Left colon (tissue), 2 donors: ENCODE measurements around the gene HTR2A. TPM values are rescaled to one million over a fixed set of nuclear protein-coding genes. Genes with fewer than 3 reads are reported as not detected.
A peak's percentile ranks its signal among the peaks of the same experiment; 100 is the strongest.

Experiments
- ATAC-seq: fragments of 200-7000 bp; cut with Tn5 transposase; one replicate; pipeline ENCODE4 v1.9.1; 2020; ENCODE audit warnings: mild to moderate bottlenecking, moderate library complexity
- DNase-seq, 2 donors: peaks; one replicate each; pipeline ENCODE4 v3.0.0-alpha.2; 2020
- intact Hi-C, 2 donors: fragments of 100-400 bp; cut with DNase I in 1 of 2; cut with micrococcal nuclease in 1 of 2; formaldehyde crosslinking; loops; one replicate each; pipeline versions ENCODE4 v1.11.2 to v1.14.0; 2022; cut with DNase I, micrococcal nuclease
- total RNA-seq, 2 donors: library from RNA; stranded (reverse); fragmentation: NEBNext Ultra II Directional; extraction: Animal tissue kit (Norgen Biotek cat#: 25700); gene quantifications; one replicate each; pipeline ENCODE4 v1.2.1, GENCODE V29; 2021
- donor health status: DM: no; HTN: no; CAD: no.
- donor health status: DM: yes; HTN: yes; CAD: no.

The HTR2A gene
- total RNA-seq, 2 donors from 2014 or later: 1.0 TPM; not detected in 1

DNA sequence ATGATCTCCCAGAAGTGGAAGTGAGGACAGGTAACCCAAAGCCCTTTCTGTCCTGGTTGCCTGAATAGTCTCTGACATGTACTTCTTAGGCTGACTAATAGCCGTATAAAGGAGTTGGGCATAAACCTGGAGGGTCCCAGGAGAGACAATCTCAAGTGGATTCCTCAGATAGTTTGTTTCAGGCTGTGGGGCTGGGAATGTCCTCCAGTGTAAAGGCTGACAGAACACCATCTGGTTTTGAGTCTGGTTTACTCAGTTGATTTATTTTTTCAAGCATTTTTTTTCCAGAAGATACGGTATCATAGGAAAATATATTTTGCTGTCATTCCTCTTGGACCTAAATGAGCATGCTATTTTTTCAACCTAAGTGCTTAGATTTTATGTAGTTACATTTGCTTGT, 15.2 kb downstream of the HTR2A start:
- DNase-seq: no peak
- ATAC-seq: no peak
- intact Hi-C loops: no loop called here

DNA sequence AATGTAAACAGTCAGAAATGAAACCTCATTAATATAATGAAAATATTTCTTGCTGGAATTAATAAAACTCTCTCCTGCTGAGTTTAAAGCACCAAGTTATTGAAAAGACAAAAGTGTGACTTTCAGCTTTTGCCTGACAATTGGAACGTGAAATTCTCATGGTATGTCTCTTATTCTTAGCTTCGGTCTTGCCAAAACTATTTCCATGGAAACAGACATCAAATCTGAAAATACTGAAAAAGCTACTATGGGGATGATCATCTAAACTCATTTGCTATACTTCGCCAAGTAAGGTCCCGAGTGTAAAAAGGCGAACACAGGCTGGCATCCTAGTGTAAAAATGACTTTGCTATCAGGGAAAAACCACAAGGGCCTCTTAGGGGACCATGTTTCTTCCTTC, 22.8 kb downstream of the HTR2A start:
- DNase-seq (no peak), ATAC-seq (no peak)
- intact Hi-C loops: no loop called here

DNA sequence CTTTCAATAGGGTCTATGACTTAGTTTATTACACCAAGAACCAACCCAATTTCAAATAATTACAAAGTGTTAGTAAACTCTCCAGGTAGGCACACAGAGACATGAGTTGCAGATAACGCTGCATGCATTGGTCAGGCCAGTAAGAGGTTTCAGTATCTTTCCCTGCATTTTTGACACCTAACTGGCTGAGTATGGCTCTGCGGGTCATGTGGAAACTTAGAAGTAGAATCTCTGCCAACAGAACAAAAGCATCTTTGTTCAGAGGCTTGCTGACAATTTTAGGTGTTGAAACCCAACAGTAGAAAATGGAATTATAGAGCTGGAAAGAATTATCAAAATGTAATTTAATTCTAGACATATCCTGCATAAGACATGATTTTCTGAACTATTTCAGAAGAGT, 25.3 kb downstream of the HTR2A start:
- ATAC-seq (no peak), DNase-seq (no peak)
- intact Hi-C loops: no loop called here

DNA sequence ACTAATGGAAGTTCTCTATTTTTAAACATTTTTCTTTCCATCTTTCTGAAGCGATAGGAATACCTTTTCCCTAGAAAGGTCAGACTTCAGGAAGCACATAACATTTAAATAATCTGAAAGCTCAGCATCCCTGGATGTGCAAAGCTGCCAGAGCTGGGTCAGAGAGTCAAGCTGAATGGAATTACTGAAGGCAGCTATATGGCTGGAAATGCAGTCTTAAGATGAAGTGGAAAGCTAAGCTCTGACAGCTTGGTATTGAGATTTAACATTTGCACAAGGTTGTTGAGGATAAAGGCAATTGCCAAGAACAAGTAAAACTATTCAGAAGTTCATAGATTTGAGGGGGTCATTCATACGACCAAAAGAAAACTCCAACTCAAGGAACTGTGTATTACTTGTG, 28.8 kb downstream of the HTR2A start:
- intact Hi-C loops: no loop called here
- ATAC-seq (no peak), DNase-seq (no peak)

DNA sequence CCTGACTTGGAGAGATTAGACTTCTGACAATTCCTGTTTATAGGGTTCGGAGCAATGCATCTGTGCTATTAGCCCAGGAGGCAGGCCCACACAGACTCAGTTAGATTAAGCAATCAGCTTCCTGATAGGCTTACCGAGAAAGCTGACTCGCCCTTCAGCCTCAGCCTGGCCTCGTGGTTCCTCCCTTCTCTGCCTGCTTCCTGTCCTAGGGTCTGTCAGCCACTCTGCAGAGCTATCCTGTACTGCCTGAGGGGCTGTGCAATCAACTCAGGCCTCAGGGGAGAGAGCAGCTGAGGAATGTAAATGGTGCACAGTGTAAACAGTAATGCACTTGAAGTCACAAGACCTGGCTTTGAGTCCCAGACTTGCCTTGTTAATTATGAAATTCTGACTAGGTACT, 30.7 kb downstream of the HTR2A start:
- ATAC-seq: peak; percentile 70

DNA sequence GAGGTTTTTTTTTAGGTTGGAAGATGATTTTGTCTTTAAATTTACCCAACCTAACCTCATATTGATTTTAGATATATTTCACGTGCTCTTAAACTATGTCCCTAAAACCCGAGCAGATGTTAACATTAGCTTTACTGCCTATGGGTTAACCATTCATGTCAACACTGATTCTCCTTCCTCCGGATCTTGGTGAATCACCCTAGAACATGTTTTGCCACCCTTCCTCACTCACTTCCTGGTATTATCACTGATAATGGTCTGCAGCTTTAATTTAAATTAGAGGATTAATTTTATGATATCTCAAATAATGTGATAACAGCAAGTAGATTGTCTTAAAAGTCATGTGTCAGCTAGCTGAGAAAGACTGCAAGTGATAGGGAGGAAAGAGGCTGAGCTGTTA, 31.9 kb downstream of the HTR2A start:
- DNase-seq: no peak
- intact Hi-C loops: no loop called here
- no peak for ATAC-seq

More for the DNA sequence above, 30.7 kb downstream of the HTR2A start:
- peak; percentile 15 to 32 for DNase-seq
- intact Hi-C loops: no loop called here

DNA sequence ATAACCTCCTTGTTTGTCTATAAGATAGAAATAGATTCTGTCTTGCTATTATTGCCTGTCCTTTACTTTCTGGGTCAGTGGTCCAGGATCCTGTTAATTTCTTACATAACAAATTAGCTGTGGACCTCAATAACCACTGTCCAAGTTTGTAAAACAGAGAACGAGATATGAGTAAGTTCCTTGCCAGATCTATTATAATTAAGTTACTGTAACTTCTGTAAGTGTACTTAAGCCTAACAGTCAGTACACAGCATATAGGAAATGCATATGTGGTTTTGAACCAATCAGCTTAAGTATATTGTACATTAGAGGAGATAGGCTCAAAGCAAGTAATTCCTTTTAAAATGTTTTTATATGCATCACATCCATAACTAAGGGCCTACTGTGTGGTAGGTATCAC, 34.9 kb downstream of the HTR2A start:
- DNase-seq: no peak
- no peak for ATAC-seq
- intact Hi-C loops: no loop called here

DNA sequence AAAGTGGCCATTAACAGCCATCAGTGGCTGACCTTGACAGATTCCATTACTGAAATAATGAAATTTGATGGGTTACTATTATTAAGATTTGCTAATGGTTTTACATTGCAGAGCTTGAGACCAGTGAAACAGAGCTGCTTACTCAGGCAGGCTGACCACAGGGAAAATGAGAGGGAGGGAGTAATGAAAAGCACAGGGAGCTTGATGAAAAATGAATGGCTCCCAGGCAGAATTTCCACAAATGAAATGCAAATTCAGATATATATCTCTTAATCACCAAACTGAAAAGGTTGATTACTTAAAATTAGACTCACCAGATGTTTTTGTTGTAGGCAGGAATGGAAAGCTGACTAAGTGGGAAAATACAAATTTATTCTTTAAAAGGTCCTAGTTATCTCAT, 36.1 kb downstream of the HTR2A start:
- intact Hi-C loops: no loop called here
- ATAC-seq: no peak
- DNase-seq: no peak

DNA sequence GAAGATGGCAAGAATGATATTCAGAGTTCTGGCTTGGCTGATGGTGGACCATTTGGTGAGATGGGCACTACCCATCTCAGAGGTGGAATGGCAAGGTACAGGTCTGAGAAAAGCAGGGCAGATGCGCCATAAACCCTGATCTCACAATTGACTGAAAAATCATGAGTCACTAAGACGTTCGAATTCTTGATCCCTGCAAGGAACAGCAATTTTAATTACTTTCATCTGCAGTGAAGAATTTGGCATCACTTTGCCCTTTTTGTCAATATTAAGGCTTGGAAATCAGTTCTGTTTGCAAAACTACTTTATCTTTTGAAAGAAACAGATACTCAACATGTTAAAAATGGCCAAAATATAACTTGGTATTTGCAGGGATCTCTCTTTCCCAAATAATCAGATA, 38.1 kb downstream of the HTR2A start:
- ATAC-seq: no peak

DNA sequence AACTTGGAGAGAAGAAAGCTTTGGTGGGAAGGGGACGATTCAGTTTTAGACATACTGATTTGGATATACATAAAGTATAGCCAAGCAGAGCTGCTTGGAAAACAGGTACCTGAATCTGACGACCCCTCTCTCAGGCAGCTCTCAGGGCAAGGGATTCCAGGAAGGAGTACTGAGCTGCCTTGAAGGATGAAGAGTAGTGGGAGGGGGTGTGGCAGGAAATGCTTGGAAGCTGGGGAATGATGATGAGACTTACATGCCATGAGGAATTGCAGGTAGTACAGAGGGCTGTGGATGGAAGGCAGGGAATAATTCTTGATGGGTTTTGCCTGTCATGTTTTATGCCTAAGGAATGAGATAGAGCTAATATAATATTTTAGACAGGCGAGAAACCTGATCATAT, 38.7 kb downstream of the HTR2A start:
- intact Hi-C loops: no loop called here
- ATAC-seq: no peak
- DNase-seq: no peak

More for the DNA sequence above, 38.1 kb downstream of the HTR2A start:
- DNase-seq: no peak
- intact Hi-C loops: no loop called here

DNA sequence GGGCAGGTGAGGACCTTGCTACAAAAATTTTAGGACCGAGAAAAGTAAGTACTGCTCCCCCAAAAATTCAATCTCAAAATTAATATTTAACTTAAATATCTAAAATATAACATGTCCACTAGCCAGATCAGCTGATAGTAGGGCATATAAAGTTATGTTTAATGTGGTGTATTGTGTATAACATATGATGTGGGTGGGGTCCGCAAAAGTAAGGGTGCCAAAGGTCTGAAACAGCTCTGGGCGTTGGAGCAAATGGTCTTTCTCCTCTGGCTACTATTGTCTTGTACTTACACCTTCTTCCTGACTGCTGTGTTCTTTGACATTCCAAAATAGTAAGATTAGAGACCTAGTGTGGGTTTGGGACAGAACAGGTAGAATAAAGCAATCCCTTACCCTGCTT, 41.2 kb downstream of the HTR2A start:
- DNase-seq: peak in 1 of 2 donors; percentile 16
- ATAC-seq: peak; percentile 97
- intact Hi-C loops: no loop called here

DNA sequence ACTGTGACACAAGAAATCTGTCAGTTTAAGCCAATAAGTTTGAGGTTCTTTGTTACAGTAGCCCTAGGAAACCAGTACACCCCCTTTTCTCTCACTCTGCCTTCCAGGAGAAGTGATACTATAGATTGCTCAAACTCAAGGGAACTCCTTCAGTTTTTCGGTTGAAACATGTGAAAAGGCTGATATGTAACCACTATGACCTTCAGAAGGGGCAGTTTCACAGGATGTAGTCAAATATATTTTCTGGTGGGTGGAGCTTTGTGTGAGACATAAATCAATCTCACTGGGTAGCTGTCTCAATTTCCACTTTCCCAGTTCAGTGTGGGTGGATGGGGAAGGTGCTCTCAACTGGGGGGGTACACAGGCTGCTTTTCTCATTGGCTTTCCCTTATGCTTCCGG, 41.7 kb downstream of the HTR2A start:
- ATAC-seq: peak; percentile 63
- DNase-seq: no peak
- intact Hi-C loops: no loop called here

DNA sequence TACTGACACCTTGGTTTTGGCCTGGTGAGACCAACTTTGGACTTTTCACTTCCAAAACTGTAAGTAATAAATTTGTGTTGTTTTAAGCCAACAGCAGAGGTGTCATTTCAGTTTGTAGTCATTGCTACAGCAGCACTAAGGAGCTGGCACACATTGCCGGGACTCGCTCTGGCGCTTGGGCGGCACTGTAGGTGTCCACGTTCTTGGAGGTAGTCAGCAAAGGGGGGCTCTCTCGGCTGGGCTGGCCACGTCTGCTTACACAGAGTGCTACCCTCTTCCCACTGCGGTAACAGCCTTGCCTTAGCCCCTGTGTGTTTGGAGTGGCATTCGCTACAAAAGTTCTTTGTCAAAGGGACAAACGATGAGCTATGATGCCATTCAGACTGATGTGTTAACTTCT, 44.7 kb downstream of the HTR2A start:
- intact Hi-C loops: no loop called here
- DNase-seq (no peak), ATAC-seq (no peak)

DNA sequence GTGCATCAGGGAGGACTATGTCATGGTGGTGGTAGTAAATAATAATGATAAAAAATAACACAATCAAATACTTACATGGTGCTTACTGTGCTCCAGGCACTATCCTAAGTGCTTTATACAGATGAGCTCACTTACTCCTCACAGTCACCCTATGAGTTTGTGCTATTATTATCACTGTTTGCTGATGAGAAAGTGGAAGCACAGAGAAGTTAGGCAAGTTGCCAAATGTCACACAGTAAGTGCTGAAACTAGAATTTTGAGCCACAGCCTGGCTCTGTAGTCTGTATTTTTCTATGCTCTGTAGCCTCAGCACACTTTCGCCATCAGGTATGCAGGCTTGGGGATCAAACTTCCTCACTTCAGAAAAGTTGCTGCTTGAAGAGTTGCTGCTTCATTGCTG, 46.6 kb downstream of the HTR2A start:
- DNase-seq (no peak), ATAC-seq (no peak)
- intact Hi-C loops: no loop called here

DNA sequence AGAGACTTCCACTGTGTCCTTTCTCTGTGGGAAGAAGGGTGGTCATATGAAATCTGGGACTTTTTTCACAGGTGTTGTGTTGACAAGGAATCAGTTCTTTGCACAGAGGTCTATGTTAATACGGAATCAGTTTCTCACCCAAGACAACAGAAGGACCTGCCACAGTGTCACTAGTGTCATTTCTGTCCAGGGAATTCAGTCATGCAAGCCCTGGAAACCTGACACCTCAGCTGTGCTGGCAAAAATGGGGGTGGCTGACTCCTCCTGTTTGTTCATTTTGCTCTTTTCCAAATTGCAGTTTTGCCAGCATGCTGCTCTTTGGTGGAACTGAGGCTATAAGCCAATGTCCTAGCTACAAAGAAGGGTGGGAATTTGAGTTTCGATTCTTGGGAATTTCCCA, 50.1 kb downstream of the HTR2A start:
- DNase-seq: no peak
- ATAC-seq: no peak
- intact Hi-C loops: no loop called here

DNA sequence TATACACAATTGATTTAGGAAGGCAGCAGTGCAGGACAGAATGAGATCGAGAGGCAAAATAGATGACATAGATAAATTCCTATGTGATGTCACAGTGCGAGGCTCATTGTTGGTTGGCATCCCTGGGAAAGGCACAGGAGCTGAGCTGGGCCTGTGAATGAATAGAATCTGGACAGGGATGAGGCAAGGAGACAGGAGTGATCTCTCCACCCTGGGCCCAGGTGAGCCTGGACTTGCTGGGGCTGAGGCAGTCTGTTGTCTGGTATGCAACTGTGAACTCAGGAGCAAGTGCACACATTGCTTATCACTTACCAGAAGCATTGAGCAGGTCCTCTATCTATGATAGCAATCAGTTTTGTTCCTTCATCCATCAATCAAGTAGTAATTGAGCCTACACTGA, 51.7 kb downstream of the HTR2A start:
- DNase-seq (no peak), ATAC-seq (no peak)
- intact Hi-C loops: no loop called here

DNA sequence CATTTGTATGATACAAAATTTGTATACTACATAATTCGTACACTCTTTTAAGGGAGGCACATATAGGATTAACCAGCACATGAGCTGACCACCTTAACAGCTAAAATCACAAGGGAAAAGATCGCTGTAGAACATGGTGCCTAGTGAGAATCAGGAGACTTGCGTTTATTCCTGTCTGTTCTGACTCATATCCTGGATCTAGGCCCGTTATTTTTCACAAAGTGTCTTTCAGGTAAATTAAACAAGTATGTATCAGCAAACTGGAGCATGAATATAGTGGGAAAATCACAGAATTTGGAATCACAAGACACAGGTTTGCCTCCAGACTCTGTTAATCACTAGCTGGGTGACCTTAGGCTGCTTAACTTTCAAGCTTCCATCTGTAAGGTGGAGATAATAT, 52.4 kb downstream of the HTR2A start:
- DNase-seq: no peak
- intact Hi-C loops: no loop called here
- ATAC-seq: no peak

DNA sequence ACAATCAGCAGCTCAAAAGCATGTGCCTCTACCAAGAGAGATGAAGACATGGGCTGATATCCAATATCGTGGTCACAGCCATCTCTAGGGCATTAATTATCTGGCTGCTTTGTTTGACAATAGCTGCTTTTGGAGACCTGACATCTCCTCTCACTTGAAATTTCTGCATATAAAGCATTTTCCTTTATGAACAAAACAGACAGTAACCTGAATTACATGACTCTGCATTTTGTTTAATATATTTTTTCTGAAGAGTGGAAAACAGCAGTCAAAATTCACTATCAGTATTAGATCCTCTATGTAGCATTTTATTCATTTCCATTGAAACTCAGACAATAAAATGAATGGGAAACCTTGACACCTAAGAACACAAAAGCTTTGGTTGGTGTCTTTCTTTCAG, 57.5 kb downstream of the HTR2A start:
- ATAC-seq: no peak
- intact Hi-C loops: no loop called here
- no peak for DNase-seq

DNA sequence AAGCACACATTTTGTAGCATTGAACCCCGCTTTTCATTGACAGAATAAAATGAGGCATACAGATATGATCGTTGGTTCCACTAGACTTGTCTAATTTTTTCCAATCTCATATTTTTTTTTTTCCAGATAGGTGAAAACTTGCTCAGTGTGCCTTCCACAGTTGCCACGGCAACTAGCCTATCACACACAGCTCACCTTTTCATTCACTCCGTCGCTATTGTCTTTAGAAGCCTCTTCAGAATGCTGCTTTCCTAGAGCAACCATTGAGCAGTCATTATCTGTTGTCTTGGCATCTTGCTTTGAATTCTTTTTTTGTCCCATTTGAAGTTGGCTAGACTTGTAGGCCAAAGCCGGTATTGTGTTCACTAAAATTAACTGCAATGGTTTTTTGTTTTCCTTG, 62.2 kb downstream of the HTR2A start:
- ATAC-seq (no peak), DNase-seq (no peak)
- intact Hi-C loops: loop anchor here in 1 of 2 donors (5.0 kb wide), 1 partner anchor 938 kb away; no protein-coding TSS in a partner anchor

DNA sequence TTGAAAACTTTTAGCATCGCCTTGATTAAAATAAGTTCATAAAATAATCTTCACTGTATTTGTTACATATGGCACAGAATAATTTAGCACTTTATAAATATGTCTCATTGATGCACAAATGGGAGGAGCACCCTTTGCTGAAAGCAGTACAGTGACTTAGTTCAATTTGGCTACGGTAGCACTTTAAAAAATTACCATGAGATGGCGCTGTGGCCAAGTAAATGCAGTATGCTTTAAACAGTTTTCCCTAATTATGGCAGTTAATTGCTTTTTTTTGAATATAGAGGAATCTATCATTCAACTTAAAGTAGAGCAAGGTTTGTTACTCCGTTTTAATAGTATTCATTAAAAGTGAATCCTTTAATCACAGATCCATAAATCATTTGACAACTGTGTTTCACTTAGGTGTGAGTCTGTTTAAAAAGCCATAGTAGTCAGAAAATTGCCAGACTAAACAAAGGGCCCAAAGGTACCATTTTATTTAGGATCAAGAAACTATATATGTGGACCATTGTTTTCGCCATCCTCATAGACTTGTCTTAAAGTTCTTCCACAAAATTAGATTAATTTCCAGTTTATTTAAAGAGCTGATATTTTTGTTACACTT, 65.2 kb downstream of the HTR2A start:
- ATAC-seq (peak; percentile 69), DNase-seq (peak in 1 of 2 donors; percentile 34)
- intact Hi-C loops: loop anchor here in 1 of 2 donors (5.0 kb wide), 1 partner anchor 941 kb away; no protein-coding TSS in a partner anchor

DNA sequence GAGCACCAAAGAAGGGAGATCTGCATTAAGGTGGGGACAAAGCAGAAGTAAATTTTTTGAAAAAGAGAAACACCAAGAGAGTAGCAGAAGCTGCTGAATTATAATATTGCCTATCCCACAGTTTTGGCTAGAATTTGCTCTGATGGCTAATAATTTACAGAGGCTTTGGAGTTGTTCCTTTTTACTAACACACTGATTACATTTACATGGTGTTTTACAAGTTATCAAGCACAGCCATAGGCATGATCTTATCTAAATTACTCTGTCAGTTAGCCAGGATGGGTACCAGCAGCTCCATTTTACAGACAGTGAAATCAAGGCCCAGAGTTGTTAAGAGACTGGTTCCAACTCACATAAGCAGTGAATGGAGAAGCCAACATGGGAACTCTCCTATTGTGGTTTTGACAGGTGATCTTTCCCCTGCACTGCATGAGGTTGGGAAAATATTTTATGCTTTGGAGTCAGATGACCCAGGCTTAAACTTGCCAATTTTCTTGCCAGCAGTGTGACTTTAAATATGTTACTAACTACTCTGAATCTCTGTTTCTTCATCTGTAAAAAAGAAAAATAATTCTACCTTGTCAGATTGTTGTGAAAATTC, 66.3 kb downstream of the HTR2A start:
- intact Hi-C loops: loop anchor here in 1 of 2 donors (5.0 kb wide), 1 partner anchor 942 kb away; no protein-coding TSS in a partner anchor
- DNase-seq: no peak
- peak; percentile 70 for ATAC-seq
